Right atrium auricular region (tissue), 2 donors: ENCODE data around the gene PTCH1. TPM values are rescaled to one million over a fixed set of nuclear protein-coding genes. Genes with fewer than 3 reads are reported as not detected.

ENCODE experiments used
- DNase-seq: peaks from one replicate; pipeline ENCODE4 v3.0.0-alpha.2; 2019; ENCODE audit warnings: low spot score
- H3K27ac ChIP-seq, 2 donors: fragments of 200-600 bp; sonication (generic); 1 replicate in 1 of 2; 2 replicates in 1 of 2; pipeline ENCODE4 v1.5.1; 2016 to 2019
- H3K27me3 ChIP-seq, 2 donors: fragments of 200-600 bp; sonication (generic); one replicate each; pipeline versions ENCODE4 v1.5.1 to v1.6.0; 2017 to 2019
- H3K36me3 ChIP-seq: fragments of 200-600 bp; sonication (generic); one replicate; pipeline ENCODE4 v1.5.1; 2016
- H3K4me1 ChIP-seq, 2 donors: fragments of 200-600 bp; sonication (generic); one replicate each; pipeline versions ENCODE4 v1.5.1 to v1.6.0; 2017 to 2019
- H3K4me3 ChIP-seq, 2 donors: fragments of 200-600 bp; sonication (generic); 1 replicate in 1 of 2; 2 replicates in 1 of 2; pipeline ENCODE4 v1.5.1; 2017 to 2019; ENCODE audit warnings: mild to moderate bottlenecking in 1 of 2, moderate library complexity in 1 of 2
- H3K9me3 ChIP-seq, 2 donors: fragments of 200-600 bp; sonication (generic); one replicate each; pipeline ENCODE4 v1.5.1; 2019
- total RNA-seq, 2 donors: library from RNA; depleted of rRNA; stranded (reverse); fragments of >200 nt; gene quantifications; one replicate each; pipeline ENCODE4 v1.1.0, GENCODE V29; 2016
- TF ChIP-seq, protein P1 (sequence below), 2 donors: fragments of 200-600 bp; sonication (generic); IDR thresholded peaks; one replicate each; pipeline ENCODE4 v1.5.1; 2019; ENCODE audit warnings: antibody characterized with exemption in 2 of 2

The PTCH1 gene
- total RNA-seq, 2 donors from 2014 or later, result 5.4 to 6.3 TPM

DNA sequence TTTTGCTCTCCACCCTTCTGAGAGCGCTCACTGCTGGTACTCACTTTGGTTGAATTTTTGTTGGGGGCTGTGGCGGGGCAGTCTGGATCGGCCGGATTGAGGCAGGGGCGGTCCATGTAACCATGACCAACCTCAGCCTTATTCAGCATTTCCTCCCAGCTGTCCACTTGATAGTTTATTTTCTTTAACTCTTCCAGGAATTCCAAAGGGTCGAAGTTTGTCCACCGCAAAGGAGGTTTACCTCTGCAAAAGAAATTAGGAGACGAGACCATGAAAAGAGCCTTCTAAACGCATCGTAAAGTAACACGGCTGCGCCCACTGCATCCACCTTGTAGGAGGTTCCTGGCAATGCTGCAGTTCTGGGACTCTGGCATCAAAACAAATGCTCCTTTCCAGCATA is 36.4 kb downstream of the PTCH1 start:
- DNase-seq, result no peak
- Histone ChIP-seq H3K4me3 (no peak overlapping the region), H3K4me1 (peaks cover 0 to 16% of the 10 kb centered on the region in 2 donors), H3K9me3 (no peaks in the 10 kb centered on the region), H3K27ac (no peak overlapping the region), H3K36me3 (peaks cover 46% of the 10 kb centered on the region), H3K27me3 (no peaks in the 10 kb centered on the region)
- TF ChIP-seq, protein P1, sequence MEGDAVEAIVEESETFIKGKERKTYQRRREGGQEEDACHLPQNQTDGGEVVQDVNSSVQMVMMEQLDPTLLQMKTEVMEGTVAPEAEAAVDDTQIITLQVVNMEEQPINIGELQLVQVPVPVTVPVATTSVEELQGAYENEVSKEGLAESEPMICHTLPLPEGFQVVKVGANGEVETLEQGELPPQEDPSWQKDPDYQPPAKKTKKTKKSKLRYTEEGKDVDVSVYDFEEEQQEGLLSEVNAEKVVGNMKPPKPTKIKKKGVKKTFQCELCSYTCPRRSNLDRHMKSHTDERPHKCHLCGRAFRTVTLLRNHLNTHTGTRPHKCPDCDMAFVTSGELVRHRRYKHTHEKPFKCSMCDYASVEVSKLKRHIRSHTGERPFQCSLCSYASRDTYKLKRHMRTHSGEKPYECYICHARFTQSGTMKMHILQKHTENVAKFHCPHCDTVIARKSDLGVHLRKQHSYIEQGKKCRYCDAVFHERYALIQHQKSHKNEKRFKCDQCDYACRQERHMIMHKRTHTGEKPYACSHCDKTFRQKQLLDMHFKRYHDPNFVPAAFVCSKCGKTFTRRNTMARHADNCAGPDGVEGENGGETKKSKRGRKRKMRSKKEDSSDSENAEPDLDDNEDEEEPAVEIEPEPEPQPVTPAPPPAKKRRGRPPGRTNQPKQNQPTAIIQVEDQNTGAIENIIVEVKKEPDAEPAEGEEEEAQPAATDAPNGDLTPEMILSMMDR (IDR thresholded peaks at IDR 0.05), result no peak

DNA sequence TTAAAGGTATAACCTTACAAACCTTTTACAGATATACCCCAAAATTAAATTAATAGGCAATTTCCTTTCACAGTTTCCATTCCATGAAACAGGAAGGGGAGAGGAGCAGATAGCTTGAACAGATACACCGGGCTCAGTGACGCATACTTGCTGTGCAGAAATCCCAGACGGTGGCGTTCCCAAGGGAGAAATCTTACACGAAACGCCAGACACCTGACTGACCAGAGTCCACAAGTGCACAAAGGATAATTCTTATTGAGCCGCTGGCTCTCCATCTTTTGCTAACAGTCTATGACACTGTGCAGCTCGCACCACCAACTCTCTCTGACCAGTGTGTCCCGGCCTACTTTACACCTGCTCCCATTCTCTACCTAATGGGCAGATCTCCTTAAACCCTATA is 37.4 kb downstream of the PTCH1 start:
- TF ChIP-seq, protein P1 (IDR thresholded peaks at IDR 0.05), result no peak
- Histone ChIP-seq H3K27ac (no peak overlapping the region), H3K36me3 (peaks cover 56% of the 10 kb centered on the region), H3K4me1 (peaks cover 0 to 6% of the 10 kb centered on the region in 2 donors), H3K27me3 (no peaks in the 10 kb centered on the region), H3K9me3 (no peaks in the 10 kb centered on the region), H3K4me3 (no peak overlapping the region)
- no peak for DNase-seq

DNA sequence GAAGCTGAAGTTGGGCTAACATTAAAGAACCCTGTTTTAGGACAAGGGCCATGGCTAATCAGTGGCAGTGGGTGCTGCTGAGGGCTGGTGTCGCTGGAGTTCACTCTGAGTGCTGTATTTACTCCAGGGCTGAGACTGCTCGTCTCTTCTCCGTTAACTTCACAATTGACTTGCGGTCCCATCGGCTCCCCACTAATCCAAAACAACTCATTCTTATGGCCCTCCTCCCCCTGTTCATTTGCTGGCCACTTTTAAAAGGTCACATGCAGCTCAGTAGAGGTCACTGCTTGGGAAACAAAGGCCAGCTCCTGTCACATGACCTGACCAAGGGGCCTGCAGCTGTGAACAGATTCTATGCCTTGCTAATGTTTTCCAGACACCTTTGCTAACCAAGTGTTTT is 38.4 kb downstream of the PTCH1 start:
- no peak overlapping the region for H3K4me3 ChIP-seq
- TF ChIP-seq, protein P1 (IDR thresholded peaks at IDR 0.05), result no peak
- H3K9me3 ChIP-seq, result no peaks in the 10 kb centered on the region
- H3K36me3 ChIP-seq, result peaks cover 64% of the 10 kb centered on the region
- H3K27me3 ChIP-seq, result no peaks in the 10 kb centered on the region
- H3K4me1 ChIP-seq, result no peaks in the 10 kb centered on the region
- no peak for DNase-seq
- H3K27ac ChIP-seq, result no peak overlapping the region

DNA sequence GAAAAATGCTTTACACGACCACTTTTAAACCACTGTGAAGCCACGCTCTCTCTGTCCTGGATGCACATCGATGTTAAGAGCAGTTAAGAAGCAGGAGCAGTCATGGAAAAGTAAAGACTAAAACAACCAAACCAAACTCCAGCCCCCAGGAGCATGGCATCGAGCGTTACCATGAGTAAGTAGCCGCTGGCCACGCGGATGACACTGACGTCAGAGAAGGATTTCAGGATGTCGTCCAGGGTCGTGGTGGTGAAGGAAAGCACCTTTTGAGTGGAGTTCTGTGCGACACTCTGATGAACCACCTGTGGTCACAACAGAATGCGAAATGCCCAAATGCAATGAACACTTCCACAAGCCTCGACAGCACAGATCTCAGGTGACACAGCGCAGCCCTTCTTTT is 38.9 kb downstream of the PTCH1 start:
- H3K27ac ChIP-seq, result no peak overlapping the region
- no peak overlapping the region for H3K4me3 ChIP-seq
- peaks cover 66% of the 10 kb centered on the region for H3K36me3 ChIP-seq
- no peak for DNase-seq
- no peaks in the 10 kb centered on the region for H3K4me1 ChIP-seq
- TF ChIP-seq, protein P1 (IDR thresholded peaks at IDR 0.05), result no peak
- H3K27me3 ChIP-seq, result no peaks in the 10 kb centered on the region
- H3K9me3 ChIP-seq, result no peaks in the 10 kb centered on the region

DNA sequence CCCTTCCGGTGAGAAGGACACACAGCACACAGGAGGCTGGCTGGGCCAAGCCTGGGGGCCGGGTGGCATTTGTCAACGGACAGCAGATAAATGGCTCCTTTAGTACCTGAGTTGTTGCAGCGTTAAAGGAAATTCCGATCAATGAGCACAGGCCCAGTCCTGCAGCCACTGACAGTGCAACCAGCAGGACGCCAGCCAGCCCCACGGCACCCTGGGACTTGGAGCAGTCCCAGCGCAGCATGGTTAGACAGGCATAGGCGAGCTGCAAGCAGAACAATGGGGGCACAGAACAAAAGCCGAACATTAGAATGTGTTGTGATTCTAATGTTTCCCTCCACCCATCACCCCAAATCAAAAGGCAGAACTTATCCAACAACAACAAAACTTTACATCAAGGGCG is 39.3 kb downstream of the PTCH1 start:
- Histone ChIP-seq H3K4me1 (no peaks in the 10 kb centered on the region), H3K36me3 (peaks cover 70% of the 10 kb centered on the region), H3K4me3 (no peak overlapping the region), H3K27me3 (no peaks in the 10 kb centered on the region), H3K9me3 (no peaks in the 10 kb centered on the region), H3K27ac (no peak overlapping the region)
- TF ChIP-seq, protein P1 (IDR thresholded peaks at IDR 0.05), result no peak
- DNase-seq, result no peak

DNA sequence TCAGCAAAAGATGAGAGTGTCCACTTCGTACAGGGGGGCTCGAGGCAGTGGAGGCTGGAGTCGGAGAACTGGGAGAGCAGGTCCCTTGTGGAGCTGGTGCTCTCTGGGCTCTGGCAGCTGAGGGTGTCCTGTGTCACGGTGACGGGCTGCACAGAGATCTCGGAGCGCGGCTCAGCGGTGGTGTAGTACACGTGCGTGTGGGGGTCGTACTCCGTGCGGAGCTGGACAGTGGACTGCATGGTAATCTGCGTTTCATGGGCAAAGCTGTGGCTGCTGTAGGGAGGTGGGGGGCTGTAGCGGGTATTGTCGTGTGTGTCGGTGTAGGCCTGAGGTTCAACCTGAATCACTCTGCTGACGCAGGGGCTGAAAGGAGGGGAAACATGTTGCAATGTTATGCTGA is 48.0 kb downstream of the PTCH1 start:
- Histone ChIP-seq H3K9me3 (no peaks in the 10 kb centered on the region), H3K36me3 (peaks cover 50% of the 10 kb centered on the region), H3K27ac (no peak overlapping the region), H3K27me3 (no peaks in the 10 kb centered on the region), H3K4me1 (no peaks in the 10 kb centered on the region), H3K4me3 (no peak overlapping the region)
- TF ChIP-seq, protein P1 (IDR thresholded peaks at IDR 0.05), result no peak
- DNase-seq, result no peak
